ENCODE results near the gene DNM2.

- TF ChIP-seq POLR2A (IDR thresholded peaks at IDR 0.05; ENCODE audit: low read depth, low read length) (no peak), POLR2AphosphoS5 (IDR thresholded peaks at IDR 0.05; ENCODE audit: low read depth, low read length) (no peak)
These were observed 49.8 kb downstream of the DNM2 start for GRCh38 chr19:10767726-10768125.

All from GM12892 (cell line).